NT2/D1 (cell line): Measurements from ENCODE around the gene KRT222.
A peak's percentile ranks its signal among the peaks of the same experiment; 100 is the strongest.

Experiments used
- DNase-seq: peaks from one replicate; pipeline ENCODE4 v3.0.0-alpha.2; 2011; ENCODE audit warnings: low read depth, low spot score
- H3K27me3 ChIP-seq: 2 replicates; pipeline ENCODE4 v1.6.0; 2011; ENCODE audit warnings: mild to moderate bottlenecking; ENCODE audit not compliant: insufficient read length, insufficient read depth
- H3K36me3 ChIP-seq: 2 replicates; pipeline ENCODE4 v1.6.1; 2011; ENCODE audit warnings: mild to moderate bottlenecking, low read length, mixed read lengths; ENCODE audit not compliant: insufficient read depth, insufficient read length
- H3K4me1 ChIP-seq: 2 replicates; pipeline ENCODE4 v1.5.1; 2011; ENCODE audit not compliant: insufficient read depth, insufficient read length
- H3K4me3 ChIP-seq: 2 replicates; pipeline ENCODE4 v1.5.1; 2011; ENCODE audit warnings: low read depth; ENCODE audit not compliant: insufficient read length
- H3K9ac ChIP-seq: 2 replicates; pipeline ENCODE4 v1.6.0; 2011; ENCODE audit warnings: low read depth; ENCODE audit not compliant: insufficient read length
- H3K9me3 ChIP-seq: 2 replicates; pipeline ENCODE4 v1.5.1; 2011; ENCODE audit warnings: mild to moderate bottlenecking, low read length; ENCODE audit not compliant: insufficient read depth
- SUZ12 ChIP-seq: IDR thresholded peaks from 2 replicates; pipeline ENCODE4 v1.6.1; 2011; ENCODE audit not compliant: insufficient read length, insufficient read depth; ENCODE audit errors: extremely low read depth
- YY1 ChIP-seq: IDR thresholded peaks from 2 replicates; pipeline ENCODE4 v1.6.1; 2011; ENCODE audit not compliant: insufficient read length, insufficient read depth
- ZNF274 ChIP-seq: IDR thresholded peaks from 2 replicates; pipeline ENCODE4 v1.6.1; 2011; ENCODE audit warnings: mild to moderate bottlenecking, low read depth, low read length

KRT222 gene

DNA sequence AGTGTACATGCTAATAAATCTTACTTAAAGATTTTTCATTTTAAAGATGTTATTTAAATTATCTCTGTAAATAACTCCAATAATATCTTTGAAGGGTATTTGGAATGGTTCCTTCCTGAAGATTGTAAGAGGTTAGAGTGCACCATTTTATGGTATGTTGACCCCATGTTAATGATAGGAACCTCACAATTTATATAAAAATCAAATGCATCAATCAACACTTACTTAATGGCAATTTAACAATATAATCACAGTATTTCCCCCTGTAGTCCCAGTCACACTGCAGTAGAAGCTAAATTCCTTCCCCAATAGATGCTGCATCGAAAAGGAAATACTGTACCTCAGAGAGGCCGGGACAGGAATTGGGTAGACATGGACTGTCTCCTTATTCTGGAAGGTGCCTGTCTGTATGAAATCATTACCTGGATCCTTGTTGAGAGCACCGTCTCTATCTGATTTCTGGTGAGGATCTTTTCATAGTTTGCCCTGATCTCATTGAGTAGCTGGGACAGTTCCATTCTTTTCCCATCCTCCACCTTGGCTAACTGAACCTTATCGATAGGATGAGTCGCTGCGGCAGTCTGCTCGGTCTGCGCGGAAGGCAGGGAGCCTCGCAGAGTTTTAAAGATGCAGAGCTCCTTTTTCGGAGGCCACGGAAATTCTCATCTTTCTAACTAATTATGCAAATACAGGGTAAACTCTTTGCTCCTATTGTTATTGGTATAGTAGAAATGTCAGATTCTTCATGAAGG is at the start of gene KRT222:
Gene KRT222 (minus strand): TSS at position 596 of the 752 bp plus-strand sequence. CDS start 78 bp downstream, at position 518.
- no peaks in the 10 kb centered on the region for H3K27me3 ChIP-seq
- no peaks in the 10 kb centered on the region for H3K36me3 ChIP-seq
- no peaks in the 10 kb centered on the region for H3K4me1 ChIP-seq
- peak within 1 kb of the TSS; percentile 76 for H3K9ac ChIP-seq
- TF ChIP-seq YY1: no peak
- TF ChIP-seq ZNF274: no peak
- no peak for TF ChIP-seq SUZ12
- no peaks in the 10 kb centered on the region for H3K9me3 ChIP-seq
- H3K4me3 ChIP-seq: peak within 1 kb of the TSS; percentile 54
- no peak for DNase-seq

DNA sequence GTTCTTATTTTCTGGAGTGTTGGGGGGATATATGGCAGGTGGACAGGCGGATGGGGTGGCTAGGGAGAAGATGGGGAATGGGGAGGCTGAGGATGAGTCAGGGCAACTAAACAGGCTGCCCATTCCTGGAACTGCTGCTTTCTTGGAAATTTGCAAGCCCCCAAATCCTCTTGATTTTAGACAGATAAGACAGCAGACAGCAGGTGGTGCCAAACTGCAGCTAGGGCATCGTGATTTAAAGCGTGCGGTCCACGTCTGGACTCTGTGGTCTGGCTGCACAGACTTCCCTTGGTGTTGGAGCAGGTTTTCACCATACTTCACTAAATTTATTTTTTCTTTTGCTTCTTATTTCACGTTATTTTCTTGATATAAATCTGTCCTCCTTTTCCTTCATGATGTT is 49.5 kb upstream of the KRT222 start:
- H3K9me3 ChIP-seq: no peaks in the 10 kb centered on the region; the same call in 1 of the 2 replicates
- no peak for DNase-seq
- H3K36me3 ChIP-seq: no peaks in the 10 kb centered on the region
- TF ChIP-seq SUZ12 (no peak), ZNF274 (no peak), YY1 (no peak)
- H3K9ac ChIP-seq: no peak overlapping the region
- H3K4me1 ChIP-seq: no peaks in the 10 kb centered on the region
- no peak overlapping the region for H3K4me3 ChIP-seq
- H3K27me3 ChIP-seq: no peaks in the 10 kb centered on the region

DNA sequence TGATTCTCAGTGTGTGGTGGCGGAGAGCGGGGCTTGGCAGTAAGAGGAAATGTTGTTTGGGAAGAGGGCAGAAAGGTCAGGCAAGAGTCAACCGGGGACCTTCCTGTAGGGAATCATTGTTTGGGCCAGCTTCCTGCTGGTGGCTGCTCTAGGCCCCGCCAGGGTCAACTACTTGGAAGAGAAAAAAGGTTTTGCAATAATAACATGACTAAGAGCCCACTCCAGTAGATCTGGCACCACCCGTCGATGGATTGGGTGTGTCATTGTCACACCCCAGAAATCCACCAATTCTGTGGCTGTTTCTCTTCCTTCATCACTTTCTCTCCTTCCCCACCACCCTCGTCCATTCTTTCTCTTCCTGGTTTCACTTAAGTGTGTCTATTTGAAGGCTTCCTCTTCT is 42.8 kb upstream of the KRT222 start:
- no peaks in the 10 kb centered on the region for H3K27me3 ChIP-seq
- TF ChIP-seq ZNF274 (no peak), SUZ12 (no peak), YY1 (no peak)
- H3K36me3 ChIP-seq: no peaks in the 10 kb centered on the region
- DNase-seq: no peak
- H3K9me3 ChIP-seq: no peaks in the 10 kb centered on the region
- no peak overlapping the region for H3K9ac ChIP-seq
- no peaks in the 10 kb centered on the region for H3K4me1 ChIP-seq
- no peak overlapping the region for H3K4me3 ChIP-seq

DNA sequence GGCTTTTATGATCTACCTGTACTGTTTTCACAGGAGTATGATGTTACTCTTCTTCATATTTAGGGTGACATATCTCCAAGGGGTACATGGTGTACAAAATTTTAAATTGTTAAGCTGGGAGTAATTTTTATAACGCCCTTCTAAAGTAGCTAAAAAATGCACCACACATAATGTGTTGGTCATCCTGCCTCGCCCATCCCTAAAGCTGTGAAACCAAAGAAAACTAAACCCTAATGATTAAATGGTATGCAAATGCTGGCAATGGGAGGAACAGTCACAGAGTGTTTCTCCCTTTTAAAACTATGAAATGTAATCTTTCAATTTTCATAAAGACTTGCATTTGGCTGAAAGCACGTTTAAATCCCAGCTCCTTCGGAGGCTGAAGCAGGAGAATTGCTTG is 40.6 kb upstream of the KRT222 start:
- TF ChIP-seq ZNF274: no peak
- no peak for TF ChIP-seq SUZ12
- TF ChIP-seq YY1: no peak
- no peak for DNase-seq
- Histone ChIP-seq H3K27me3 (no peaks in the 10 kb centered on the region), H3K4me1 (no peaks in the 10 kb centered on the region), H3K9ac (no peak overlapping the region), H3K9me3 (no peaks in the 10 kb centered on the region), H3K36me3 (no peaks in the 10 kb centered on the region), H3K4me3 (no peak overlapping the region)

DNA sequence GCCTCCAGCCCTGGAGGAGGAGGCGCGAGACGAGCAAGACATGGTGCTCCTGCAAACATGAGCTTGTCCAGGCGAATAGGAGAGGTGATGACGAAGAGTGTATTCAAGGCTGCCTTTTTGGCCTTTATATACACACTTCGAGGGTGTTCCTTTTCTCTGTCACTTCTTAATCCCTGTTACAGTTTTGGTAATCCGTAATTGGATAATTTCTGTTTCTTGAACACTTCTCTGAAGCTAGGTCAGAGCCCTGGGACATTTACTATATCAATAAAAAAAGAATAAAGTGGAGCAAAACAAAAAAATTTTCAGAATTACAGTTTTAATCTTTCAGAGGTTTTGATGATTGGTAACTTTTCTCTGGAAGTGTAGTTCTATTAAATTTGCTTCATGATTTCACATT is 38.7 kb upstream of the KRT222 start, which contains the start of gene KRT24:
Gene KRT24 (minus strand): TSS at position 101 of the 400 bp plus-strand sequence. CDS start 59 bp downstream, at position 42.
- no peak for DNase-seq
- Histone ChIP-seq H3K9me3 (no peaks in the 10 kb centered on the region), H3K9ac (no peak within 1 kb of the TSS), H3K36me3 (no peaks in the 10 kb centered on the region), H3K4me1 (no peaks in the 10 kb centered on the region), H3K4me3 (no peak within 1 kb of the TSS), H3K27me3 (no peaks in the 10 kb centered on the region)
- TF ChIP-seq YY1: no peak
- no peak for TF ChIP-seq ZNF274
- no peak for TF ChIP-seq SUZ12

DNA sequence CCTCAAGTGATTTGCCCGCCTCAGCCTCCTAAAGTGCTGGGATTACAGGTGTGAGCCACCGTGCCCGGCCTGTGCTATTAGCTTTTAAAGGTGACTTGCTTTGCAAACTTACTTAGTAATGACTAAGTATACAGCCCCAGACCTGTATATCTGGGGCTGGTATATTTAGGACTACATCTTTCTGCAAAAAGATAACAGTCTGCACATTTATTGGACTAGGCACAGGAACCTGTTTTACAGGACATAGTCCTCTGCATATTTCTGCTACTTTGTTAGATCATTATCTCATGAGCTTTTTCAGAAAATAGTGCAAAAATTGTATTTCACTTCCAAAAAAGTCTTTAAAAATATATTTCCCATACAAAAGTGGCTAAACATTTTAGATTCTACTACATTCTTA is 37.3 kb upstream of the KRT222 start:
- no peaks in the 10 kb centered on the region for H3K4me1 ChIP-seq
- no peak for TF ChIP-seq SUZ12
- TF ChIP-seq YY1: no peak
- no peak for TF ChIP-seq ZNF274
- no peaks in the 10 kb centered on the region for H3K36me3 ChIP-seq
- no peaks in the 10 kb centered on the region for H3K27me3 ChIP-seq
- DNase-seq: no peak
- no peaks in the 10 kb centered on the region for H3K9me3 ChIP-seq
- H3K4me3 ChIP-seq: no peak overlapping the region
- H3K9ac ChIP-seq: no peak overlapping the region

DNA sequence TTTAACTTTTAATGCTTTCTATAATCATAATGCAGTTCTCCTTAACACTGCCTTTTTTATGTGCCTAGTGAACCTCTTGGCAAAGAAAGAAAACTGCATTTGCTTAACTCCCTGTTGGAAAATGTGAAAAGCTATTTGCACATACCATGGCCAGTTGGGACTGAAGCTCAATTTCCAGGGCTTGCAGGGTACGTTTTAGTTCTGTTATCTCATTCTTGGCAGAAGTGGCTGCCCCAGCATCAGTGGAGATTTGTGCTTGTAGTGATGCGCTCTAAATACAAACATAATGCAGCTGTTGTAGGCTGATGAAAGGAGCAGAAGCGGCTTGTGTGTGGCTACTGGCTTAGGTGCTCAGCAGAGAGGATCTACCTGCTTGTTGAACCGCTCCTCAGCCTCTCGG is 34.9 kb upstream of the KRT222 start:
- Histone ChIP-seq H3K9ac (no peak overlapping the region), H3K4me3 (no peak overlapping the region), H3K36me3 (no peaks in the 10 kb centered on the region), H3K4me1 (no peaks in the 10 kb centered on the region), H3K27me3 (no peaks in the 10 kb centered on the region), H3K9me3 (no peaks in the 10 kb centered on the region)
- no peak for DNase-seq
- no peak for TF ChIP-seq ZNF274

DNA sequence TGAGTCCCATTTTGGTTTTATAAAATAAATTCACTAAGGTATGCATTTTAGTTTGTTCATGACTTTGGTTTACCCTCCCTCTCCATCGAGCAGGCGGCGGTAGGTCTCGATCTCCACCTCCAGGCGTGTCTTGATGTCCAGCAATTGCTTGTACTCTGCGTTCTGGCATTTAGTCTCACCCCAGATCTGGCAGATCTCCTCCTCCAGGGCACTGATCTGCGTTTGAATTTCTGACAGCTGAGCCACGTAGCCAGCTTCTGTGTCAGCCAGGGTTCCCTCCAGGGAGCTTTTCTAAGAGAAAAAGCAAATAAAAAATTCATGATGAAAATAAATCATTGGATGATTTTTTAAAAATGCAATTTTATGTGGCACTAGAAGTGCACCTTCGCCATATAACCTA is 34.4 kb upstream of the KRT222 start:
- no peak for TF ChIP-seq YY1
- TF ChIP-seq ZNF274: no peak
- TF ChIP-seq SUZ12: no peak
- Histone ChIP-seq H3K9ac (no peak overlapping the region), H3K27me3 (no peaks in the 10 kb centered on the region), H3K36me3 (no peaks in the 10 kb centered on the region), H3K4me3 (no peak overlapping the region), H3K9me3 (no peaks in the 10 kb centered on the region), H3K4me1 (no peaks in the 10 kb centered on the region)
- DNase-seq: no peak
